ENCODE measurements around the gene ITPK1.

The ITPK1 gene

GRCh38 chr14:93044556-93044955 is 71.2 kb downstream of the ITPK1 start:
- no peak for DNase-seq (ENCODE audit: low read depth in 2 of 2)

- DNase-seq (ENCODE audit: low read depth in 2 of 2), result no peak
These were observed 71.6 kb downstream of the ITPK1 start for GRCh38 chr14:93044121-93044520.

- DNase-seq (ENCODE audit: low read depth in 2 of 2), result no peak
These were observed 72.5 kb downstream of the ITPK1 start for GRCh38 chr14:93042968-93043940.

GRCh38 chr14:93041830-93042229 is 73.9 kb downstream of the ITPK1 start:
- DNase-seq (ENCODE audit: low read depth in 2 of 2), result no peak

GRCh38 chr14:93040982-93041381 is 74.7 kb downstream of the ITPK1 start:
- no peak for DNase-seq (ENCODE audit: low read depth in 2 of 2)

GRCh38 chr14:93040443-93040842 is 75.3 kb downstream of the ITPK1 start:
- DNase-seq (ENCODE audit: low read depth in 2 of 2), result no peak

GRCh38 chr14:93039649-93040315 is 75.9 kb downstream of the ITPK1 start:
- DNase-seq (ENCODE audit: low read depth in 2 of 2), result no peak

GRCh38 chr14:93037351-93037750 is 78.4 kb downstream of the ITPK1 start:
- no peak for DNase-seq (ENCODE audit: low read depth in 2 of 2)

- no peak for DNase-seq (ENCODE audit: low read depth in 2 of 2)
These were observed 78.9 kb downstream of the ITPK1 start for GRCh38 chr14:93036652-93037345.

- no peak for DNase-seq (ENCODE audit: low read depth in 2 of 2)
These were observed 79.6 kb downstream of the ITPK1 start for GRCh38 chr14:93035917-93036651.

- DNase-seq (ENCODE audit: low read depth in 2 of 2), result no peak
These were observed 80.2 kb downstream of the ITPK1 start for GRCh38 chr14:93035585-93035916.

- DNase-seq (ENCODE audit: low read depth in 2 of 2), result no peak
These were observed 81.1 kb downstream of the ITPK1 start for GRCh38 chr14:93034671-93034994.

GRCh38 chr14:93033983-93034670 is 81.6 kb downstream of the ITPK1 start:
- DNase-seq (ENCODE audit: low read depth in 2 of 2), result no peak

GRCh38 chr14:93033084-93033982 is 82.4 kb downstream of the ITPK1 start:
- DNase-seq (ENCODE audit: low read depth in 2 of 2), result no peak

GRCh38 chr14:93032421-93032936 is 83.2 kb downstream of the ITPK1 start:
- no peak for DNase-seq (ENCODE audit: low read depth in 2 of 2)

- DNase-seq (ENCODE audit: low read depth in 2 of 2), result no peak
These were observed 84.0 kb downstream of the ITPK1 start for GRCh38 chr14:93031505-93032315.

- DNase-seq (ENCODE audit: low read depth in 2 of 2), result no peak
These were observed 85.0 kb downstream of the ITPK1 start for GRCh38 chr14:93030761-93031160.

GRCh38 chr14:93029911-93030508 is 85.7 kb downstream of the ITPK1 start:
- DNase-seq (ENCODE audit: low read depth in 2 of 2), result no peak

- no peak for DNase-seq (ENCODE audit: low read depth in 2 of 2)
These were observed 86.3 kb downstream of the ITPK1 start for GRCh38 chr14:93029417-93029816.

Data from stimulated activated CD4-positive, alpha-beta T cell treated with anti-CD3 and anti-CD28 coated beads, Interleukin-1b, Interleukin-23, amount 100 ng/mL, for 1 hour (primary cell).